ENCODE measurements around the gene SLC13A4. TPM values are rescaled to one million over a fixed set of nuclear protein-coding genes. Genes with fewer than 3 reads are reported as not detected.

The SLC13A4 gene
- total RNA-seq, 1 donor, result 0.36 TPM

- H3K4me3 ChIP-seq (ENCODE audit: insufficient read depth, low read length), result peak overlapping the region; percentile 25
- no peaks in the 10 kb centered on the region for H3K27me3 ChIP-seq (ENCODE audit: insufficient read depth, low read length)
- DNase-seq (ENCODE audit: insufficient read length, low spot score, missing footprints), result peak; percentile 96
- H3K79me2 ChIP-seq (ENCODE audit: insufficient read depth, low read length), result no peaks in the 10 kb centered on the region
- no peaks in the 10 kb centered on the region for H3K36me3 ChIP-seq (ENCODE audit: insufficient read depth, low read length)
- H3K27ac ChIP-seq (ENCODE audit: low read depth, low read length), result peak overlapping the region; percentile 77
- peak overlapping the region; percentile 13 for H2AFZ ChIP-seq (ENCODE audit: low read length)
- no peaks in the 10 kb centered on the region for H4K20me1 ChIP-seq (ENCODE audit: insufficient read depth, low read length)
- H3K4me1 ChIP-seq (ENCODE audit: insufficient read depth, low read length), result peaks cover 24% of the 10 kb centered on the region
- TF ChIP-seq CTCF (IDR thresholded peaks at IDR 0.05; ENCODE audit: extremely low read depth, low read depth, low read length), result no peak
- no peaks in the 10 kb centered on the region for H3K9me3 ChIP-seq (ENCODE audit: low read depth, low read length)
- peak overlapping the region; percentile 37 for H3K4me2 ChIP-seq (ENCODE audit: insufficient read depth, low read length)
Measured at GRCh38 chr7:135714534-135715009, 13.4 kb downstream of the SLC13A4 start.

GRCh38 chr7:135713836-135714470, 14.0 kb downstream of the SLC13A4 start:
- TF ChIP-seq CTCF (IDR thresholded peaks at IDR 0.05; ENCODE audit: extremely low read depth, low read depth, low read length), result no peak
- Histone ChIP-seq H3K27ac (ENCODE audit: low read depth, low read length) (peak overlapping the region; percentile 77), H3K4me3 (ENCODE audit: insufficient read depth, low read length) (peak overlapping the region; percentile 25), H3K79me2 (ENCODE audit: insufficient read depth, low read length) (no peaks in the 10 kb centered on the region), H2AFZ (ENCODE audit: low read length) (peak overlapping the region; percentile 13), H3K36me3 (ENCODE audit: insufficient read depth, low read length) (no peaks in the 10 kb centered on the region), H3K27me3 (ENCODE audit: insufficient read depth, low read length) (no peaks in the 10 kb centered on the region), H3K4me1 (ENCODE audit: insufficient read depth, low read length) (peaks cover 24% of the 10 kb centered on the region), H3K4me2 (ENCODE audit: insufficient read depth, low read length) (peak overlapping the region; percentile 37), H3K9me3 (ENCODE audit: low read depth, low read length) (no peaks in the 10 kb centered on the region), H4K20me1 (ENCODE audit: insufficient read depth, low read length) (no peaks in the 10 kb centered on the region)
- DNase-seq (ENCODE audit: insufficient read length, low spot score, missing footprints), result no peak

GRCh38 chr7:135712796-135713195, 15.2 kb downstream of the SLC13A4 start:
- no peaks in the 10 kb centered on the region for H3K36me3 ChIP-seq (ENCODE audit: insufficient read depth, low read length)
- no peak overlapping the region for H2AFZ ChIP-seq (ENCODE audit: low read length)
- no peak overlapping the region for H3K27ac ChIP-seq (ENCODE audit: low read depth, low read length)
- TF ChIP-seq CTCF (IDR thresholded peaks at IDR 0.05; ENCODE audit: extremely low read depth, low read depth, low read length), result no peak
- no peak for DNase-seq (ENCODE audit: insufficient read length, low spot score, missing footprints)
- H4K20me1 ChIP-seq (ENCODE audit: insufficient read depth, low read length), result no peaks in the 10 kb centered on the region
- H3K27me3 ChIP-seq (ENCODE audit: insufficient read depth, low read length), result no peaks in the 10 kb centered on the region
- H3K4me2 ChIP-seq (ENCODE audit: insufficient read depth, low read length), result no peak overlapping the region
- H3K9me3 ChIP-seq (ENCODE audit: low read depth, low read length), result no peaks in the 10 kb centered on the region
- no peak overlapping the region for H3K4me3 ChIP-seq (ENCODE audit: insufficient read depth, low read length)
- no peaks in the 10 kb centered on the region for H3K79me2 ChIP-seq (ENCODE audit: insufficient read depth, low read length)
- peaks cover 24% of the 10 kb centered on the region for H3K4me1 ChIP-seq (ENCODE audit: insufficient read depth, low read length)

GRCh38 chr7:135712182-135712782, 15.7 kb downstream of the SLC13A4 start:
- Histone ChIP-seq H3K4me2 (ENCODE audit: insufficient read depth, low read length) (no peak overlapping the region), H3K36me3 (ENCODE audit: insufficient read depth, low read length) (no peaks in the 10 kb centered on the region), H2AFZ (ENCODE audit: low read length) (no peak overlapping the region), H3K27ac (ENCODE audit: low read depth, low read length) (no peak overlapping the region), H4K20me1 (ENCODE audit: insufficient read depth, low read length) (no peaks in the 10 kb centered on the region), H3K79me2 (ENCODE audit: insufficient read depth, low read length) (no peaks in the 10 kb centered on the region), H3K4me1 (ENCODE audit: insufficient read depth, low read length) (peaks cover 24% of the 10 kb centered on the region), H3K9me3 (ENCODE audit: low read depth, low read length) (no peaks in the 10 kb centered on the region), H3K4me3 (ENCODE audit: insufficient read depth, low read length) (no peak overlapping the region), H3K27me3 (ENCODE audit: insufficient read depth, low read length) (no peaks in the 10 kb centered on the region)
- TF ChIP-seq CTCF (IDR thresholded peaks at IDR 0.05; ENCODE audit: extremely low read depth, low read depth, low read length), result no peak
- no peak for DNase-seq (ENCODE audit: insufficient read length, low spot score, missing footprints)
